T-helper 2 cell (primary cell): ENCODE data around the gene LTBR.

Experiments
- DNase-seq, 5 experiments: peaks; one replicate each; pipeline versions ENCODE4 v3.0.0 to v3.0.0-alpha.2; 2012 to 2022

LTBR gene

GRCh38 chr12:6368906-6369525 is 14.9 kb upstream of the LTBR start:
- DNase-seq: no peak

DNA sequence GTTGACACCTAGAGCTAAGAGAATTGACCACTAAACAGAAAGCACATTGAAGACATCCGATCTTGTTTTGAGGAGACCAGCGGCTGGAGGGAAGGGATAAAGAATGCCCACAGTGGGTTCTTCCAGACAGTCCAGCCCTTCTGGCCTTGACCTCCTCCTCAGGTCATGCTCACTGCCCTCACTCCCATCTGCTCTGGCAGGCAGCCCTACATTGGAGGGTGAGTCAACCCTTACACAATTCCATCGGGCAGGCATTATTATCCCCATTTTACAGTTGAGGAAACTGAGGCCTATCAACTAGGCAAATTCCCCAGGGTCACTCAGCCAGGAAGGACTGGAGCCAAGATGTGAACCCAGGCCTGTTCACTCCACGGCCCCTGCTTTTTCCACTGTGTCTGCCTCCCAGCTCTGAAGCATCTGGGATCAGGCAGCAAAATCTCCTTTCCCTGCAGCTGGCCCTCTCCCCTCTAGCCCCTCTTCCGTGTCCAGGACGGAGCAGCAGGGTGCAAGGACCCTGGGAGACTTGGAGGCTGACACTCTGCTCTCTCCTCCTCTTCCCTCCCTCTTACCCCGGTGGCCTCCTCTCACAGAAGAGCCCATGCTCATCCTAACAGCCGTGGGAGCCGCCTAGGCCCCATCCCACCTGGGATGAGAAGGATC is 13.9 kb upstream of the LTBR start:
- no peak for DNase-seq

DNA sequence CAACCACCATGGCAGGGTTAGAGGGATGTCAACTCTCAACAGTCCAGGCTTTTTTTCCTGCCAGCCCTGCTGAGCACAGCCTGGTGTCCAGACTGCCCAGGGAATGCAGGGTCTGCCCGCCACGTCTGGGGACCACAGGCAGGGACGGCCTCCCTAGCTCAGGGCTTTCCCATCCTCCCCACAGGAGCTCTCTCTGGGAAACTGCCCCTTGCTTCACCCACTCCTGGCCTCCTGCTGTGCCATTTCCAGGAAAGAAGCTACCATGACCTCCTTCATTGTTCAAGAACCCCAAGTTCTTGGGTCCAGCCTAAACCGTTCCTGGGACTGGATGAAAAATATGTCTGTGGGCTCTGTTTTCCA is 13.4 kb upstream of the LTBR start:
- no peak for DNase-seq

DNA sequence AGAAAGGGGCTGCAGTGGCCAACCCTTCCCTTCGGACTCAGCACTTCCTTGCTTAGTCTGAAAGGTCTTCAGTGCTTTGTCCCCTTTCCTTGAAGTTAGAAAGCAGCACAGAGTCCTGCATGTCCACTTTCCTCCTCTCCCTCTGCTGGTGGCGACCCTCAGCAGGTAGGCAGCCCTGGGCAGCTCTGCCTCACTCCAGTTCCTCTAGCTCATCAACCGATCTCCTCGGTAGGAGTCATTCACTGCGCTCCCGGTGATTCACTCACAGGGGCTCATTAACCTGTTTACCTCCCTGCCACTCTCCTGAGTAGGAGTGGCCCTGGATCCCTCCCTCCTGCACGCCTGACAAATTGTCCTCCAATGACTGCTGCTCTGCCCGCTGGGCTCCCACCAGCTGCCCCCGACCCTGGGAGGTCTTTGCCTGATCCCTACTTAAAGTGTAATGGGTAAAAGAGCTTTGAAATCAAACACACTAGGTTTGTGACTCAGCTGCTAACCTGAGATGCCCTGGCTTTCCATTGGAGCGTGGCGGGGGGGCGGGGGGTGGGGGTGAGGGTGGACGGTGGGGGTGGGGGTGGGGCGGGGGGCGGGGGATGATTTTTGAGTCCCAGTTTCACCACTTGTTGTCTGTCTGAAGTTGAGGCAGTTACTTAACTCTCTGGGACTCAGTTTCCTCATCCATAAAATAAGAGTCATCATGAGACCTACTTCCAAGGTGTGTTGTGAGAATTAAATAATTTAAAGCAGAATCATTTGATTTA is 12.8 kb upstream of the LTBR start:
- no peak for DNase-seq

- no peak for DNase-seq
Measured at GRCh38 chr12:6372403-6373003, 11.5 kb upstream of the LTBR start.

DNA sequence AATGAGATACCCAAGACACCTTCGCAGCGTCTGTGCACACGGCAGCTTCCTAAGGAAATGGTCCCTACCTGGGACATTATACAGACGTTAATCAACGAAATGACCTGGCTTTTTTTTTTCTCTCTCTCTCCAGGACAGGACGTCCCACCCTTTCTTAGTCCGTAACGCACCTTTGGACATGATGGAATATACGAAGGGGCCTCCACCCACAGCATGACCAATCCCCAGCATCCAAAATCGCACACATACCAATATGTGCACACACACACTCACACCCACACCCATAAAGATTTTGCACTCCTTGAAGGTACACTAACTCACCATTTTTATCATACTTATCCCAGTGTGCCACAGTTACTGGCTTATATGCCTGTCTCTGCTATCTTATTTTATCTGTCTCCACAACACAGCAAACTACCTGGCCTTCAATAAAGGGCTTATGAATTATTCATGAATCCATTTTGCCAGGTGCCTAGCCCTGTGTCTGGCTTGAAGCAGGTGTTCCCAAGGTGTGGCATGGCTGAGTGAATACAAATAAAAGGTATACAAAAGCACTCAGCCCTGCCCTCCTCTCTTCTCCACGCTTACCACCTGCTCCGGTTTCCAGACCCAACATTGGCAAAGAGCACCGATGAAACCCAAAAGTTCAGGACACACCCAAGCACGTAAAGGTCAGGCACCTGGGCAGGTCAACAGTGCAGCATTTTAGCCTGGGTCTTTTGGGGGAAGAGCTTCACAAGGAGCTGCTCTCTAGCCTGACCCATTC is 10.8 kb upstream of the LTBR start:
- DNase-seq: no peak

DNA sequence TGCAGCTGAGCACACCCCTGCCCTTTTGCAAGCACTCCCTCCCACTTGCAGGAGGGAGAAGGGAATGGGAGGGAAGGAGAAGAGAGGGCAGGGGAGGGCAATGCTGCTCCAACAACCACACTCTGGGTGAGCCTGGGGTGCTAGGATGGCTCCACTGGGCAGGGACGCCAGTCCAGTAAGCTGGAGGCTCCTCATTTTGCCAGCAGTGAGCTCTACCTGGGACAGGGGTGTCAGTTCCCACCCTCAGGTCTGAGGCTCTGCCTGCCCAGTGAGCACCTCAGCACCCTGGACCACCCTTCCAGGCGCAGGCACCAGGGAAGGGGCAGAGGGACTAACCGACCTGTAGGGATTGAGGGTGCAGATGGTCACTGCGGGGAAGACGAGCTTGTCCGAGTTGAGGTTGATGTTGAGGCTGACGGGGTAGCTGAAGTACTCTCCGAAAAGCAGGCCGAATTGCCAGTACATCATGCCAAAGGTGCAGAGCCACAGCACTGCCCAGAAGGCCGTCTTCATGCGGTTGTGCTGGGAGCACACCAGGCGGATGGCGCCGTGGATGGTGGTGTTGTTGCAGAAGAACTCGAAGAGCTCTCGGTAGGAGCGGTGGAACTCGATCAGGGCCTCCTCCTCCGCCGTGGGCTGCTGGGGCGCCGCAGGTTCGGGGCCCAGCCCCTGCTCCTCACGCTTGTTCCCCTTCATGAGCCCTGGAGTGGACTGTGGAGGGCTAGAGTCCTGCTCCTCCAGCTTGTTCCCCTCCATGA is 9.8 kb upstream of the LTBR start:
- DNase-seq: no peak

DNA sequence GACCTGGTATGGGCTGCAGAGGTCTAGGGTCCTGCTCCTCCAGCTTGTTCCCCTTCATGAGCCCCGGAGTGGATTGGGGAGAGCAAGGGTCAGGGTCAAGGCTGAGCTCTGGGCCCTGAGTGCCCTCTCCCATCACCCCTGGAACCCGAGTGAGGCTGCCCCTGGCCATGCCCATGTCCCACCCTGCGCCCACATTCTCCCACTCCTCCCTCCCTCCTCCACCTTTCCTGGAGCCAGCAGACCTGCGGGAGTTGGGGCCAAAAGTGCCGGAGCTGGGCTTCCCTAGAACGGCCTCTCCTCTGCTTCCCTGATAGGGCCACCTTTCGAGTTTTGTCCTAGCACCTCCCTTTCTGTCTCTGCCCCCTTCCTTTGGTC is 9.2 kb upstream of the LTBR start:
- DNase-seq: no peak

DNA sequence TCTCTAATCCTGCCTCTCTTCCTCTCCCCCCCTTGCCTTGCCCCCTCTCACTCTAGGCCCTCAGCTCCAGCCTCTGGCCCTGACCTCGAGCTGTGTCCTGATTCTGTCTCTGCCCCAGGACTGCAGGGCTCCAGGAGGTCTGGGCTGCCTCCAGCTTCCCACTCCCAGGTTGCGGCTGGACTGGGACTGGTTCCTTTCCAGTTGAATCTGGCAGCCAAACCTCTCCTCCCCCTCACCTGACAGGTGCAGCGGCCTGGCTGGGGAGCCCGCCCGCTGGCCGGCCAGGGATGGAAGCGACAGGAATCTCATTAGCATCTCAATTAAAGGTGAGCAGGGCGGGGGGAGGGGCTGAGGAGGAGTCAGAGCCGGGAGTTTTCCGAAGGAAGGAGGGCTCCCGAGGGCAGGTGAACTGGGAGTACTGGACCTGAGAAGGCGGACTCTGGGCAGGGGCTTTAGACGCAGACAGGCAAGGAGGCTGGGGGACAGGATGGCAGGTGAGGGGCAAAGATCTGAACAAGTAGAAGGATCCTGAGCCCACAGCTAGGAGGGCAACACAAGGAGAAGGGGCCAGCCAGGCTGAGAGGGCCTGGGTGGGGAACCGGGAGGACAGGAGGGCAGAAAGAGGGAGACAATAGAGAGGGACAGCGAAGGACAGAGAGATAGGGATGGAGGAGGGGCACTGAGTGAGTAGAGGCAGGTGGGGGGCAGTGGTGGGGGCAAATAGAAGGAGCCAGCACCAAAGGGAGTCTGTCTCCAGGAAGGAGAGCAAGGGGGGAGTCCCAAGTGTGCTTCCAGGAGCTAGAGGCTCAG is 8.5 kb upstream of the LTBR start, which contains the start of gene SCNN1A:
SCNN1A (minus strand) TSS at position 295 of the 810 bp plus-strand sequence. CDS start 780 bp downstream, outside the sequence.
- DNase-seq: no peak

GRCh38 chr12:6376079-6376869 is 7.7 kb upstream of the LTBR start:
- DNase-seq: no peak

DNA sequence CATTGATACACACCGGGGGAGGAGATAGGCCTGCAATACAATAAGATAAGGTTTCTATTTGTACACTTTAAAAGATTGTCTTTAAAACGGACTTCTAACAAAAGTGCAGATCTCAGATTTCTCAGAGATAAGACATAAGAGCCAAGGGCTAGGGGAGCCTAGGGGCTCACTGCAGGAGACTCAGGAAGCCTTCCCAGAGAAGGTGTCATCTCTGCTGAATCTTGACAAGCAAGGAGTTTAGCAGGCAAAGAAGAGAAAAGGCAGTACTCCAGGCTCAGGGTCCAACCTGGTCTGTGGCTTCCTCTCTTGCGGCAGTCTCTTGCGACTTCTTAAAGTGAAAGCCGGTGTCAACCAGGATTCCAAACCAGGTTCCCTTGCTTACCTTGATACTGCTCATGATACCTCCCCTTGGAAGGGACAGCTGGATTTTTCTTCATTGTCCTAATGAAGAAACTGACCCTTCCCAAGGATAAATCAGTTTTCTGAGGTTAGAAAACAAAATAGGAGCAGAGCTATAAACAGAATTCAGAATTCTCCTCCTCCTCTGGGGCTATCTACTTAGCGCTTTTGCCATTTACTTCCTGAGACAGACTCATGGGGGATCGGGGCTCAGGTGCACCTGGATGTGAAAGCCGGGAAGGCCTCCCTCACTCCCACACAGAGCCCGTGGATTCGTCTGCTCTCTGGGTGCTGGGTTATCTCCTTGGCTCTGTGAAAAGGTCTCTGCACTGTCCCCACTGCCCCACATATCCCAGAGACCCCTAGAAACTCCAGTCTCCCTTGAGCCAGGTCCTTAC is 6.9 kb upstream of the LTBR start:
- peak in 1 of 5 experiments; percentile 31 for DNase-seq

- no peak for DNase-seq
Measured at GRCh38 chr12:6377667-6377994, 6.3 kb upstream of the LTBR start.

GRCh38 chr12:6378709-6379472 is 5.1 kb upstream of the LTBR start:
- DNase-seq: no peak

DNA sequence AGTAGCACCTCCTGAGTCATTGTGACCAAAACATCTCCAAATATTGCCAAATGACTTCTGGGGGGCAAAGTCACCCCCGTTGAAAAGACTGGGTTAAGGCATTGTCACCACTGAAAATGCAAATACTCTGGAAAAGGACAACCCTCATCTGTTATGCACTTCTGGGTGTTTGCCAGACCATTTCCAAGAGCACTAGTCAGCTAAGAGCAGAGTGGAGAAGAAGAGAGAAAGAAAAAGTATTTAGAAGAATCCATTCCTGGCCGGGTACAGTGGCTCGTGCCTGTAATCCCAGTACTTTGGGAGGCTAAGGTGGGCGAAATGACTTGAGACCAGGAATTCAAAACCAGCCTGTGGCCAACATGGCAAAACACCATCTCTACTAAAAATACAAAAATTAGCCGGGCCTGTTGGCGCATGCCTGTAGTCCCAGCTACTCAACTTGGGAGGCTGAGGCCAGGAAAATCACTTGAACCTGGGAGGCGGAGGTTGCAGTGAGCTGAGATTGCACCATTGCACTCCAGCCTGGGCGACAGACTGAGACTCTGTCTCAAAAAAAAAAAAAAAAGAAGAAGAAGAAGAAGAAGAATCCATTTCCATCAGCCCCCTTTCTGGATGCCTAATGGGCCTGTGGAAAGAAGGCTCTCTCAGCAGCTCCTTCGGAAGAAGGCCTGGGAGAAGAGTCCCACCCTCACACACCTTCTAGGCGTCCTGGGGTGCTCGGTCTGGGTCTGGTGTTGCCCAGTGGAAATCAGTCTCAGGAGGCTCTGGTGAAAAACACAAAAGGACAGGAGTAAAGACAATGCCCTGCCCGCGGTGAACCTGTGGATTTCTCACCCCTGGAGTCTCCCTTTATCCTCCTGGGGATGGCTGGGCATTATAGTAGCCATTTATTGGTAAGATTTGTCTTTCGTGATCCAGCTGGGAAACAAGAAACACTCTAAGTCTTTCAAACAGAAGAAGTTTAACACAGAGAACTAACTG is 3.5 kb upstream of the LTBR start:
- DNase-seq: no peak

GRCh38 chr12:6382371-6382770 is 1.6 kb upstream of the LTBR start:
- DNase-seq: no peak

GRCh38 chr12:6382982-6383381 is 980 bp upstream of the LTBR start:
- no peak for DNase-seq
